IMR-90 (cell line): Measurements from ENCODE around the gene PGA3.
"Not testable (repeated sequence)": the region's sequence is repeated elsewhere in the genome, so short reads cannot be mapped to it uniquely, and the experiment has no call there.

Source experiments
- POLR2A ChIP-seq: IDR thresholded peaks from 2 replicates; pipeline ENCODE4 v1.6.1; 2012; ENCODE audit warnings: mild to moderate bottlenecking, low read depth, low read length
- RAD21 ChIP-seq: IDR thresholded peaks from 2 replicates; pipeline ENCODE4 v1.6.1; 2012; ENCODE audit warnings: low read length, improper control_type of control experiment
- RCOR1 ChIP-seq: IDR thresholded peaks from 2 replicates; pipeline ENCODE4 v1.6.1; 2012; ENCODE audit warnings: mild to moderate bottlenecking, low read length, improper control_type of control experiment; ENCODE audit not compliant: insufficient replicate concordance
- RFX5 ChIP-seq: IDR thresholded peaks from 2 replicates; pipeline ENCODE4 v1.8.0; 2012; ENCODE audit warnings: low read depth, mild to moderate bottlenecking, low read length, moderate library complexity
- USF2 ChIP-seq: fragments of 150-350 bp; IDR thresholded peaks from 2 replicates; pipeline ENCODE4 v1.6.1; 2017; ENCODE audit warnings: mild to moderate bottlenecking, antibody characterized with exemption, low read length, low read depth
- TF ChIP-seq, protein P1 (sequence below): conservative IDR thresholded peaks from 2 replicates; pipeline ENCODE4 v1.5.1; 2012; ENCODE audit warnings: mild to moderate bottlenecking, low read depth, low read length, improper control_type of control experiment

DNA sequence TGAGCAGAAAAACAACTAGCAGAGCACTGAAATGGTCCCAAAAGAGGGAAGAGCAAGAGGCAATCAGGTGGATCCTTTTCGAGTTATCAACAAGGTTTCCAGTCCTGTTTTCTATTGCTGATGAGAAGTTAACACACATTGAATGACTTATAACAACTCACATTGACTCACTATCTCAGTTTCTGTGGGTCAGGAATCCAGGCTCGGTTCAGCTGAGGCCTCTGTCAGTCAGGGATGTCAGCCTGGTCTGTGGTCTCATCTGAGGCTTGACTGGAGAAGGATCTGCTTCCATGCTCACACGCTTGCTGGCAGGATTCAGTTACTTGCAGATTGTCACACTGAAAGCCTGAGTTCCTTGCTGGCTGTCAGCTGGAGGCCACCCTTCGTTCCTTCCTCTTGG is 33.8 kb downstream of the PGA3 start:
- TF ChIP-seq, protein P1, sequence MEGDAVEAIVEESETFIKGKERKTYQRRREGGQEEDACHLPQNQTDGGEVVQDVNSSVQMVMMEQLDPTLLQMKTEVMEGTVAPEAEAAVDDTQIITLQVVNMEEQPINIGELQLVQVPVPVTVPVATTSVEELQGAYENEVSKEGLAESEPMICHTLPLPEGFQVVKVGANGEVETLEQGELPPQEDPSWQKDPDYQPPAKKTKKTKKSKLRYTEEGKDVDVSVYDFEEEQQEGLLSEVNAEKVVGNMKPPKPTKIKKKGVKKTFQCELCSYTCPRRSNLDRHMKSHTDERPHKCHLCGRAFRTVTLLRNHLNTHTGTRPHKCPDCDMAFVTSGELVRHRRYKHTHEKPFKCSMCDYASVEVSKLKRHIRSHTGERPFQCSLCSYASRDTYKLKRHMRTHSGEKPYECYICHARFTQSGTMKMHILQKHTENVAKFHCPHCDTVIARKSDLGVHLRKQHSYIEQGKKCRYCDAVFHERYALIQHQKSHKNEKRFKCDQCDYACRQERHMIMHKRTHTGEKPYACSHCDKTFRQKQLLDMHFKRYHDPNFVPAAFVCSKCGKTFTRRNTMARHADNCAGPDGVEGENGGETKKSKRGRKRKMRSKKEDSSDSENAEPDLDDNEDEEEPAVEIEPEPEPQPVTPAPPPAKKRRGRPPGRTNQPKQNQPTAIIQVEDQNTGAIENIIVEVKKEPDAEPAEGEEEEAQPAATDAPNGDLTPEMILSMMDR, result not testable (repeated sequence)
- TF ChIP-seq POLR2A, RAD21, RFX5, USF2, RCOR1: not testable (repeated sequence)
